Left hindlimb (tissue), 1 donor: Measurements from ENCODE around the gene NOL6.
"Not testable (repeated sequence)": the region's sequence is repeated elsewhere in the genome, so short reads cannot be mapped to it uniquely, and the experiment has no call there.

Experiments used
- DNase-seq: peaks from one replicate; pipeline ENCODE4 v3.0.0-alpha.2; 2018

Gene NOL6

DNA sequence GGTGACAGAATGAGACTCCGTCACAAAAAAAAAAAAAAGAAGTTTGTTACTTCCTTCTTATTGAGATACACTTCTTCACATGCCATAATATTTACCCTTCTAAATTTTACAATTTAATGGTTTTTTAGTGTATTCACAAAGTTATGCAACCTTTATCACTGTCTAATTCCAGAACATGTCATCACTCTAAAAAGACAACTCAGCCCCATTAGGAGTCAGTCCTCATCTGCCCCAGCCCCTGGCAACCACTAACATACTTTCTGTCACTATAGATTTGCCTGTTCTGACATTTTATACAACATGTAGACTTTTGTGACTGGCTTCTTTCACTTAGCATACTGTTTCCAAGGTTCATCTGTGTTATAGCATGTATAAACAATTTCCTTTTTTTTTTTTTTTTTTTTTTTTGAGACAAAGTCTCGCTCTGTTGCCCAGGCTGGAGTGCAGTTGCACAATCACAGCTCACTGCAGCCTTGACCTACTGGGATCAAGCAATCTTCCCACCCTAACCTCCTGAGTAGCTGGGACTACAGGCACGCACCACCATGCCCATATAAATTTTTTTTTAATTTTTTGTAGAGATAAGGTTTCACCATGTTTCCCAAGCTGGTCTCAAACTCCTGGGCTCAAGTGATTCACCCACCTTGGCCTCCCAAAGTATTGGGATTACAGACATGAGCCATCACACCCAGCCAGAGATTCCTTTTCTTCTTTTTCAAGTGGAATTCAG is 44.3 kb downstream of the NOL6 start:
- no peak for DNase-seq

DNA sequence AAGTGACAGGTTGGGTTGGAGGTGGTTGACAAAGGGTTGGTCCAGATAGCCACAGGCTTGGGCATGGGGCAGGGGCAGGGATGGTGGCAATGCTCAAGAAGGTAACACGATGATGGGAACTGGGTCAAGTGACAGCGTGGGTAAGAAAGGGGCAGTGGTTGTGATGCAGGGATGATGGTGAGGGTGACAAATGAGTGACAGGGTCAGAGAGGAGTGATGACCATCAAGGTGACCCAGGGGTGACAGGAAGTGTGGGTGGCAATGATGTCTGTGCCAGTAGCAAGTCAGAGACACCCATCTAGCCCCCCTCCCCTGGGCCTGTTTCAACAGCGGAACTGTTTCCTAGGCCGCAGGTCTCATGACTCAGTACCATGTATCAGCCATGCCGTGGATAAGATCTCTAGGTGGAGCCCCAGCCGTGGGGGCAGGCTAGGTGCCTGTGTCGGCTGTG is 46.9 kb downstream of the NOL6 start:
- no peak for DNase-seq

DNA sequence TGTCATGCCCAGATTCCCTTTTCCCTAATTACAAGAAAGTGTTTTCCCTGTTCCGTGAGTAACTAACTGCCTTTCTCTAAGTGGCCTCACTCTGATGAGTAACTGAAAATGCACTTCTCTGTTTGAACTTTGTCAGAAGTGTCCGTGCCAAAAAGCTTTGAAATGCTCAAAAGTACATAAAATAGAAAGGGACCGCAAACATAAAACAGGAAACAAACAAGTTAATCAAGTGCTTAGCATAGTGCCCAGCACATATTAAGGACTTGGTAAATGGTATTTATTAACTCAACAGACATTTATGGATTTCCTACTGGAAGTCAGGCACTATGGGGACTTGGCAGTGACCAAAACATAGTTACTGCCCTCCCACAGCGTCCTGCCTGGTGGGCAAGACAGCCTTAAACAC is 48.6 kb downstream of the NOL6 start:
- no peak for DNase-seq

DNA sequence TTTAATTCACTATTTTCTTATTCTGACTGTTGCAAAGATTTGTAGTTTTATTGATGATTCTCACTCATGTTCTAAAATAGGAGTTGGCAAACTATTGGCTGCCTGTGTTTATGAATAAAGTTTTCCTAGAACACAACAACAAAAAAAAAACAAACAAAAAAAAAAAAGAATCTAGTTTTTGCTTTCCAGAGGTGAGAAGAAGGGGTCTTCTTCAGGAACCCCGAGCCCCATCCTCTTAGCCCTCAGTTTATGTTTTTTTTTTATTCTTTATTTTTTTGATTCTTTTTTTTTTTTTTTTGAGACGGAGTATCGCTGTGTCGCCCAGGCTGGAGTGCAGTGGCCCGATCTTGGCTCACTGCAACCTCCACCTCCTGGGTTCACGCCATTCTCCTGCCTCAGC is 49.2 kb downstream of the NOL6 start:
- DNase-seq, result not testable (repeated sequence)

DNA sequence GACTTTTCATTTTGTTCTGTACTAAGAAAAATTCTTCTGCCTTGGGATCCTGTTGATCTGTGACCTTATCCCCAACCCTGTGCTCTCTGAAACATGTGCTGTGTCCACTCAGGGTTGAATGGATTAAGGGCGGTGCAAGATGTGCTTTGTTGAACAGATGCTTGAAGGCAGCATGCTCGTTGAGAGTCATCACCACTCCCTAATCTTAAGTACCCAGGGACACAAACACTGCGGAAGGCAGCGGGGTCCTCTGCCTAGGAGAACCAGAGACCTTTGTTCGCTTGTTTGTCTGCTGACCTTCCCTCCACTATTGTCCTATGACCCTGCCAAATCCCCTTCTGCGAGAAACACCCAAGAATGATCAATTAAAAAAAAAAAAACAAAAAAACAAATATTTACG is 49.7 kb downstream of the NOL6 start:
- DNase-seq, result not testable (repeated sequence)

DNA sequence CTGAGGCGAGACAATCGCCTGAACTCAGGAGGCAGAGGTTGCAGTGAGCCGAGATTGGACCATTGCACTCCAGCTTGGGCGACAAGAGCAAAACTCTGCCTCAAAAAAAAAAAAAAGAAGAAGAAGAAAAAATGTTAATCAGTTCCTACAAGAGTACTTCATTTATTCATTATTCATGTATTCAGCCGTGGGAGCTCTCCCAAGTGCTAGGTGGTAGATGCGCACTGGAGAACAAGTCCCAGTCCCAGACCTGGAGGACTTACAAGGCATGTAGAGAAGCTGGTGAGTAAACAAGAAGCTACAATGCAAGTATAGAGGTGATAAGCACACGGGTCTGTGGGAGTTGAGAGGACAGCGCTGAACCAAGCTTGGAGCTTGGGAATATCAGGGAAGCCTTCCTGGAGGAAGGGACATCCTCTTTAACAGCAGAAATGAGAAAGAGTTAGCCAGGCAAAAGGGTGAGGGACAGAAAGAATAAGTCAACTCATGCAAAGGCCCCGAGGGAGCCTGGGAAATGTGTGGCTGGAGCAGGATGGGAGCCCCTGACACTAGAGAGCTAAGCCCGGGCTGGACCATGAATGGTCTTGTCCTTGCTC is 53.9 kb downstream of the NOL6 start:
- DNase-seq, result no peak

DNA sequence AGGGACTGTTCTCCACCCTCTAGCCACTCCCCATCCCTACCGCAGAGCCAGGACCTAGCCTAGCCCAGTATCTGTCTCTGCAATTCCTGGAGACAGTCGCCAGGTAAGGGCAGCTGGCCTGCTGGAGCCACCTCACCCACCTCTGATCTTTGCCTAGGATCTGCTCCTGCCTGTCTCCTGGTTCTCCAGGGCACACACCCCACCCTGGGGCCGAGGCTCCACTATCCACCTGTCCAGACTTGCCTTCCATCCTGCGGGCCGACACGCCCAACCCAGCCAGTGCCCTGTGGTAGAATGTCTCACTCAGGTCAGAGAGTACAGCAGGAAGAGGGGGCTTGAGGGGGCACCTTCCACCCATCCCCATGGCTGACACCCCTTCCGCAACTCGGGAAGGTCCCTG is 55.6 kb downstream of the NOL6 start:
- no peak for DNase-seq

DNA sequence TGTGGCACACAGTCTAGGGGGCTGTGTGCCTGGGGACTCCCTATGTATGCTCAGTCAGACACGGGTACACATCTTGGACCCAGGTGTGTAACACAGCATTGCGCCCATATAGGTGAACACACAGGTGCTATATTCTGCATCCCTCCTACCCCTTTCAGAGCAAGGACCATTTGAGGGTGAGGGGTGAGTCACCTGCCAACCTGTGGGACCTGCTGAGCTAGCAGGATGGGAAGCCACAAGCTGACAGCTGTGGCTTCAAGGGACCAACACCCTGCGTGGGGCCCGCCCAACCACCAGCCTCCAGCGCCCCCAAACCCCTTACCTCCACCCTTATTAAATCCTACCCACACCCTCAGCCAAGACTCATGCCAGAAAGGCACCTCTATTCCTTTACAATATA is 56.7 kb downstream of the NOL6 start:
- DNase-seq, result no peak

DNA sequence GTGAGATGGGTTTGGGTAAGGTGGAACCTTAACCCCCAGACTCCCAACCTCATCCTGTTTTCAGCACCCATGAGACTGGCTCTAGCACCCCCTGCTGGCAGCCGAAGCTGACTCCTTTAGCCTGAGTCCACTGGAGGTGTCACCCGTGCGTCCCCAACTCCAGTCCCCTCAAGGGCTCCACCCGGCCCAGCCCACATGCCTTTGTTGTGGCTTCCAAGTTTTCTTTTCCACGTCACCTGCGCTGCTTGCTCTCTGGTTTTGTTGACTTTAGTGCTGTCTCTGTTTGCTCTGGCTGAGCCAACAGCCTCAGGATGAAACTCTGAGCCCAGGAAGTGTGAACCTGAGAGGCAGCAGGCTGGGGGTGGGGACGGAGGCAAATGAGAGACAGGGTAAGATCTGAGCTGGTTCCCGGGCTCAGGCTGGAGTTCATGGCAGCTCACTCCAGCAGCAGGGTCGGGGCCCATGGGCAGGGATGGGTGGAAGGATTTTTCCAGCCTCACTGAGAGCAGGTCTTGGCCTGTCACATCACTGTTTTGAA is 58.2 kb downstream of the NOL6 start:
- no peak for DNase-seq

DNA sequence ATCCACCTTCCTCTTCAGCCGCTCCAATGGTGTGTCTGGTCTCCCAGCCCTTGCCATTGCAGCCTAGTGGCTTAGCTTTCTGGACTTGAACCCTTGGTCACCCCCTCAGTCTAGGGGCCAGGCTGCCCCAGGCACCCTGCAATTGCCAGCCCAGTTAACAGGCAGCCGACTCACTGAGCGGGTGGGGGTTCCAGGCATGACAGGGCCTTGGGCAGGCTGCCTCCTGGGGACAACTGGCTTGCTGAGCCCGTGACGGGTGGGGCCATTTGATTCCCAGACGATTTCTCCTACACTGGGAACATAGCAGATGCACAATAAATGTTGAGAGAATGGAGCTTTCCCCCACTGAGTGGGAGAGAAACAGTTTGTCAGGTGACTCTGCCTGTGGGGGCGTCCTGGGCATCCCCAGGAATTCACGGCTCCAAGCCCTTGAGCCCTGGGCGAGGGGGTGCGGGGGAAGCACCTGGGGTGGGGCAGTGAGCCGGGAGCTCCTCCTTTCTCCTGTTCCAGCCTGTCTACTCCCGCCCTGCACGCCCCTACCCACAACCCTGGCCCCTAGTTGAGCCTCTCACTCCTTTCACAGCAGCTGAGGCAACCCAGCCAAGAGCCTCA is 58.7 kb downstream of the NOL6 start:
- no peak for DNase-seq

DNA sequence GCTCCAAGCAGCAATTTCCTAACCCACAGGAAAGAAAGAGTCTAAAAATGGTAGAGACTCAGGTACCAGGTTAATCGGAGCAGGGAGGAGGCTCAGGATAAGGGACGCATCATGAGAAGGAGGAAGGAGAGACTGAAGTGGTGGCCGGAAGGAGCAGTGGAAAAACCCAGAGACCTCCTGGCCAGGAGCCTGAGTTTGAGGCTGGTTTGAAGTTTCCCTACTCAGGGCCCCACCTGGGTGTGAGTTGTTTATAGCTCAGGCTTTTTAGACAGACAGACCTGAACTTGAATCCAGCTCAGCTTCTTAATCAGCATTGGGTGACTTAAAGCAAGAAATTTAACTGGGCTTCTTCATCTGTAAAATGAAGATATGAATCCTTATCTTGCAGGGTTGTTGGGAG is 59.5 kb downstream of the NOL6 start:
- DNase-seq, result no peak
